Testis (tissue), 2 donors: Measurements from ENCODE around the gene CACNA2D3.

ENCODE experiments used
- CTCF ChIP-seq, 3 experiments: fragments of 450-650 bp in 2 of 3; fragments of 200-600 bp in 1 of 3; sonication (generic) in 1 of 3; IDR thresholded peaks; one replicate each; pipeline ENCODE4 v1.5.1; 2016 to 2019; ENCODE audit warnings: antibody characterized with exemption in 3 of 3, mild to moderate bottlenecking in 2 of 3, moderate library complexity in 1 of 3
- POLR2A ChIP-seq: fragments of 450-650 bp; IDR thresholded peaks from one replicate; pipeline ENCODE4 v1.6.1; 2017; ENCODE audit warnings: antibody characterized with exemption, mild to moderate bottlenecking, moderate library complexity

GRCh38 chr3:54853573-54854404 is 731.4 kb downstream of the CACNA2D3 start:
- TF ChIP-seq POLR2A = no peak
- peak; percentile 83 to 88 (median 85) for TF ChIP-seq CTCF (IDR thresholded peaks at IDR 0.05)
